ENCODE results near the gene COQ5.

Gene COQ5

DNA sequence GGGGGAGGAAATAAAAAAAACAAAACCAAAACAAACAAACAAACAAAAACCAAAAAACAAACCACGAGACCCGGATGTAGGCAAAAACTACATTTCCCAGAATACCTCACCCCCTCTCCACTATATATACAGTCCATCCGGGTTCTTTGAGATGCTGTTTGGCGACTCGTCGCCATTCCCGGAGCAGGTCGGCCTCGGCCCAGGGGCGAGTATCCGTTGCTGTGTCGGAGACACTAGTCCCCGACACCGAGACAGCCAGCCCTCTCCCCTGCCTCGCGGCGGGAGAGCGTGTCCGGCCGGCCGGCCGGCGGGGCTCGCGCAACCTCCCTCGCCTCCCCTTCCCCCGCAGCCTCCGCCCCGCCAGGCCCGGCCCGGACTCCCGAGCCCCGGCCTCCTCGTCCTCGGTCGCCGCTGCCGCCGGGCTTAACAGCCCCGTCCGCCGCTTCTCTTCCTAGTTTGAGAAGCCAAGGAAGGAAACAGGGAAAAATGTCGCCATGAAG, 5.3 kb upstream of the COQ5 start, which contains the start of gene RNF10:
Gene RNF10, plus strand, starts transcription at position 154 of the 500 bp plus-strand sequence. CDS start 456 bp downstream, outside the sequence.
- ChIA-PET CTCF (interaction anchor here (0.7 to 1.6 kb wide), 2 partner anchors 12 to 66 kb away, joined by 3 read pairs; no protein-coding TSS in a partner anchor), POLR2A (interaction anchor here (1.0 to 2.0 kb wide), 5 partner anchors 16 to 75 kb away, joined by 3 to 14 read pairs (median 4); partner anchors contain the start of genes DYNLL1 and POP5)
- Histone ChIP-seq H3K4me1 (ENCODE audit: control insufficient read depth, insufficient read depth, low read length) (peaks cover 18% of the 10 kb centered on the region), H3K36me3 (ENCODE audit: control insufficient read depth in 2 of 2, insufficient read depth in 1 of 2, low read length in 2 of 2) (peaks cover 15 to 34% of the 10 kb centered on the region in 2 experiments; a peak in 2 of 3 replicates), H3K4me3 (ENCODE audit: low read depth, low read length) (peak within 1 kb of the TSS; percentile 86), H3K9me3 (ENCODE audit: control insufficient read depth, insufficient read depth, low read depth, low read length) (no peaks in the 10 kb centered on the region), H3K27ac (ENCODE audit: extremely low read depth, low read depth, low read length) (peak within 1 kb of the TSS; percentile 81)
- TF ChIP-seq ZNF184 (tag by site-specific recombination; IDR thresholded peaks at IDR 0.05), result 0 out of 2 replicates have a peak, but pooled peaks have one; percentile 18
- TF ChIP-seq KLF8 (tag by site-specific recombination; IDR thresholded peaks at IDR 0.05), result no peak
- peak; percentile 65; the same call in 1 of the 2 replicates for TF ChIP-seq ZNF561 (tag by site-specific recombination; IDR thresholded peaks at IDR 0.05; ENCODE audit: borderline replicate concordance)
- TF ChIP-seq, protein P1, sequence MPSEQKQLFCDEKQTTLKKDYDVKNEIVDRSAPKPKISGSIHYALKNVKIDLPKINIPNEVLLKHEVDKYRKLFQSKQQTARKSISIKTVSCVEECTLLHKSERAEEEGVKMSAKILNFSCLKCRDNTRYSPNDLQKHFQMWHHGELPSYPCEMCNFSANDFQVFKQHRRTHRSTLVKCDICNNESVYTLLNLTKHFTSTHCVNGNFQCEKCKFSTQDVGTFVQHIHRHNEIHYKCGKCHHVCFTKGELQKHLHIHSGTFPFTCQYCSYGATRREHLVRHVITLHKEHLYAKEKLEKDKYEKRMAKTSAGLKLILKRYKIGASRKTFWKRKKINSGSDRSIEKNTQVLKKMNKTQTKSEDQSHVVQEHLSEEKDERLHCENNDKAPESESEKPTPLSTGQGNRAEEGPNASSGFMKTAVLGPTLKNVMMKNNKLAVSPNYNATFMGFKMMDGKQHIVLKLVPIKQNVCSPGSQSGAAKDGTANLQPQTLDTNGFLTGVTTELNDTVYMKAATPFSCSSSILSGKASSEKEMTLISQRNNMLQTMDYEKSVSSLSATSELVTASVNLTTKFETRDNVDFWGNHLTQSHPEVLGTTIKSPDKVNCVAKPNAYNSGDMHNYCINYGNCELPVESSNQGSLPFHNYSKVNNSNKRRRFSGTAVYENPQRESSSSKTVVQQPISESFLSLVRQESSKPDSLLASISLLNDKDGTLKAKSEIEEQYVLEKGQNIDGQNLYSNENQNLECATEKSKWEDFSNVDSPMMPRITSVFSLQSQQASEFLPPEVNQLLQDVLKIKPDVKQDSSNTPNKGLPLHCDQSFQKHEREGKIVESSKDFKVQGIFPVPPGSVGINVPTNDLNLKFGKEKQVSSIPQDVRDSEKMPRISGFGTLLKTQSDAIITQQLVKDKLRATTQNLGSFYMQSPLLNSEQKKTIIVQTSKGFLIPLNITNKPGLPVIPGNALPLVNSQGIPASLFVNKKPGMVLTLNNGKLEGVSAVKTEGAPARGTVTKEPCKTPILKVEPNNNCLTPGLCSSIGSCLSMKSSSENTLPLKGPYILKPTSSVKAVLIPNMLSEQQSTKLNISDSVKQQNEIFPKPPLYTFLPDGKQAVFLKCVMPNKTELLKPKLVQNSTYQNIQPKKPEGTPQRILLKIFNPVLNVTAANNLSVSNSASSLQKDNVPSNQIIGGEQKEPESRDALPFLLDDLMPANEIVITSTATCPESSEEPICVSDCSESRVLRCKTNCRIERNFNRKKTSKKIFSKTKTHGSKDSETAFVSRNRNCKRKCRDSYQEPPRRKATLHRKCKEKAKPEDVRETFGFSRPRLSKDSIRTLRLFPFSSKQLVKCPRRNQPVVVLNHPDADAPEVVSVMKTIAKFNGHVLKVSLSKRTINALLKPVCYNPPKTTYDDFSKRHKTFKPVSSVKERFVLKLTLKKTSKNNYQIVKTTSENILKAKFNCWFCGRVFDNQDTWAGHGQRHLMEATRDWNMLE (tag by site-specific recombination; conservative IDR thresholded peaks at IDR 0.05; ENCODE audit: low read depth), result peak; percentile 60; the same call in 1 of the 2 replicates
- no peak for TF ChIP-seq ZNF792 (tag by site-specific recombination; IDR thresholded peaks at IDR 0.05)
- peak; percentile 55 for TF ChIP-seq ZNF580 (tag by site-specific recombination; IDR thresholded peaks at IDR 0.05)
- peak; percentile 98 for TF ChIP-seq ZBTB20 (tag by site-specific recombination; IDR thresholded peaks at IDR 0.05)
- peak; percentile 75 for TF ChIP-seq YY1 (tag by site-specific recombination; IDR thresholded peaks at IDR 0.05)
- TF ChIP-seq ZNF639 (tag by site-specific recombination; IDR thresholded peaks at IDR 0.05), result peak; percentile 54
- TF ChIP-seq ZNF404 (tag by site-specific recombination; IDR thresholded peaks at IDR 0.05), result no peak
- peak; percentile 66; the same call in 1 of the 2 replicates for TF ChIP-seq ZNF660 (tag by site-specific recombination; IDR thresholded peaks at IDR 0.05)
- no peak for TF ChIP-seq ZNF488 (tag by site-specific recombination; IDR thresholded peaks at IDR 0.05)
- TF ChIP-seq, protein P2, sequence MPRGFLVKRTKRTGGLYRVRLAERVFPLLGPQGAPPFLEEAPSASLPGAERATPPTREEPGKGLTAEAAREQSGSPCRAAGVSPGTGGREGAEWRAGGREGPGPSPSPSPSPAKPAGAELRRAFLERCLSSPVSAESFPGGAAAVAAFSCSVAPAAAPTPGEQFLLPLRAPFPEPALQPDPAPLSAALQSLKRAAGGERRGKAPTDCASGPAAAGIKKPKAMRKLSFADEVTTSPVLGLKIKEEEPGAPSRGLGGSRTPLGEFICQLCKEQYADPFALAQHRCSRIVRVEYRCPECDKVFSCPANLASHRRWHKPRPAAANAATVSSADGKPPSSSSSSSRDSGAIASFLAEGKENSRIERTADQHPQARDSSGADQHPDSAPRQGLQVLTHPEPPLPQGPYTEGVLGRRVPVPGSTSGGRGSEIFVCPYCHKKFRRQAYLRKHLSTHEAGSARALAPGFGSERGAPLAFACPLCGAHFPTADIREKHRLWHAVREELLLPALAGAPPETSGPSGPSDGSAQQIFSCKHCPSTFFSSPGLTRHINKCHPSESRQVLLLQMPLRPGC (tag by site-specific recombination; IDR thresholded peaks at IDR 0.05), result 0 out of 2 replicates have a peak, but pooled peaks have one; percentile 20
- no peak for TF ChIP-seq GLIS2 (tag by site-specific recombination; IDR thresholded peaks at IDR 0.05)
- no peak for TF ChIP-seq GLI4 (tag by site-specific recombination; IDR thresholded peaks at IDR 0.05)
- no peak for TF ChIP-seq TRIM28 (IDR thresholded peaks at IDR 0.05; ENCODE audit: borderline replicate concordance, low read length)
- peak; percentile 94 for TF ChIP-seq ZNF76 (tag by site-specific recombination; IDR thresholded peaks at IDR 0.05; ENCODE audit: borderline replicate concordance, low read depth)
- TF ChIP-seq, protein P3, sequence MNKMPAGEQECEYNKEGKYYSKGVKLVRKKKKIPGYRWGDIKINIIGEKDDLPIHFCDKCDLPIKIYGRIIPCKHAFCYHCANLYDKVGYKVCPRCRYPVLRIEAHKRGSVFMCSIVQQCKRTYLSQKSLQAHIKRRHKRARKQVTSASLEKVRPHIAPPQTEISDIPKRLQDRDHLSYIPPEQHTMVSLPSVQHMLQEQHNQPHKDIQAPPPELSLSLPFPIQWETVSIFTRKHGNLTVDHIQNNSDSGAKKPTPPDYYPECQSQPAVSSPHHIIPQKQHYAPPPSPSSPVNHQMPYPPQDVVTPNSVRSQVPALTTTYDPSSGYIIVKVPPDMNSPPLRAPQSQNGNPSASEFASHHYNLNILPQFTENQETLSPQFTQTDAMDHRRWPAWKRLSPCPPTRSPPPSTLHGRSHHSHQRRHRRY (tag by site-specific recombination; IDR thresholded peaks at IDR 0.05), result no peak
- TF ChIP-seq ZBTB17 (tag by site-specific recombination; IDR thresholded peaks at IDR 0.05), result peak; percentile 75
- TF ChIP-seq ZEB2 (tag by site-specific recombination; IDR thresholded peaks at IDR 0.05), result peak; percentile 69
- TF ChIP-seq, protein P4, sequence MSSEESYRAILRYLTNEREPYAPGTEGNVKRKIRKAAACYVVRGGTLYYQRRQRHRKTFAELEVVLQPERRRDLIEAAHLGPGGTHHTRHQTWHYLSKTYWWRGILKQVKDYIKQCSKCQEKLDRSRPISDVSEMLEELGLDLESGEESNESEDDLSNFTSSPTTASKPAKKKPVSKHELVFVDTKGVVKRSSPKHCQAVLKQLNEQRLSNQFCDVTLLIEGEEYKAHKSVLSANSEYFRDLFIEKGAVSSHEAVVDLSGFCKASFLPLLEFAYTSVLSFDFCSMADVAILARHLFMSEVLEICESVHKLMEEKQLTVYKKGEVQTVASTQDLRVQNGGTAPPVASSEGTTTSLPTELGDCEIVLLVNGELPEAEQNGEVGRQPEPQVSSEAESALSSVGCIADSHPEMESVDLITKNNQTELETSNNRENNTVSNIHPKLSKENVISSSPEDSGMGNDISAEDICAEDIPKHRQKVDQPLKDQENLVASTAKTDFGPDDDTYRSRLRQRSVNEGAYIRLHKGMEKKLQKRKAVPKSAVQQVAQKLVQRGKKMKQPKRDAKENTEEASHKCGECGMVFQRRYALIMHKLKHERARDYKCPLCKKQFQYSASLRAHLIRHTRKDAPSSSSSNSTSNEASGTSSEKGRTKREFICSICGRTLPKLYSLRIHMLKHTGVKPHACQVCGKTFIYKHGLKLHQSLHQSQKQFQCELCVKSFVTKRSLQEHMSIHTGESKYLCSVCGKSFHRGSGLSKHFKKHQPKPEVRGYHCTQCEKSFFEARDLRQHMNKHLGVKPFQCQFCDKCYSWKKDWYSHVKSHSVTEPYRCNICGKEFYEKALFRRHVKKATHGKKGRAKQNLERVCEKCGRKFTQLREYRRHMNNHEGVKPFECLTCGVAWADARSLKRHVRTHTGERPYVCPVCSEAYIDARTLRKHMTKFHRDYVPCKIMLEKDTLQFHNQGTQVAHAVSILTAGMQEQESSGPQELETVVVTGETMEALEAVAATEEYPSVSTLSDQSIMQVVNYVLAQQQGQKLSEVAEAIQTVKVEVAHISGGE (tag by site-specific recombination; conservative IDR thresholded peaks at IDR 0.05; ENCODE audit: low read depth), result peak; percentile 30; the same call in 1 of the 2 replicates
- peak; percentile 87 for TF ChIP-seq ZNF341 (tag by site-specific recombination; IDR thresholded peaks at IDR 0.05; ENCODE audit: low read depth)
- 0 out of 2 replicates have a peak, but pooled peaks have one; percentile 43 for TF ChIP-seq ZSCAN16 (tag by site-specific recombination; IDR thresholded peaks at IDR 0.05)
- TF ChIP-seq ZNF596 (tag by site-specific recombination; IDR thresholded peaks at IDR 0.05), result 0 out of 2 replicates have a peak, but pooled peaks have one; percentile 31
